ENCODE data around the gene IL16.
"Not testable (repeated sequence)": the region's sequence is repeated elsewhere in the genome, so short reads cannot be mapped to it uniquely, and the experiment has no call there.

Gene IL16
- total RNA-seq, result 93.0 to 429 reads per million in 2 experiments

DNA sequence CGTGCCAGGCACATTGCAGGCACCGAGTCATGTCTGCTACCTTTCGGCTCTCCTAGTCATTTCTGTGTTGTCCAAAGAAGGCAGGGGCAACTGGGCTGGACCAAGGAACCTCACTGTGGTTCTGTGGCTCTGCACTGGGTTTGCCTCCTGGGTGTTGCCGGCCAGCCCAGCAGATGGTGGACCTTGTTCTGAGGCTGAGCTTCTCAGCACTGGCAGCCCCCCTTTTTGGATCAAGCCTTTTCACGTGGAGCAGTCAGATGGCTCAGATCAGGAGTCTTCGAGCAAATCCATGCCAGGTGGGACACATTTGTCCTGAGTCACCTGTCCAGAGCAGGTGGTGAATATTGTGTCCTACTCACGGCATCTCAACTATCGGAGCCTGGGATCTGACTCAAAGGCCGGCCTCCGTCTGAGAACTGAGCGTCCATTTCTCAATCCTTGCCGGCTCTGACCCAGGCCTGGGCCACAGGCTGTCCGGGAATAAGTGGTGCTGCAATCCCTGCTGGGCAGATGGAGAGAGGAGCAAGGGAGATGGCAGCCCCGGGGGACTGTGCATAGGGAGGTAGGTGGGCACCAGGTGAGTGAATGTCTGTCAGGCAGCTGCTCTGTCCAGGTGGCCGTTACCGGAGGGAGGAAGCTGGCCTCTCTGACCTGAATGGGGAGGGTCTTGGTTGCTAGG, at the start of gene IL16:
TSS of gene IL16 (plus strand) at position 304 of the 679 bp plus-strand sequence. CDS start 28,521 bp downstream, outside the sequence.
- DNase-seq (ENCODE audit: low read depth), result no peak

DNA sequence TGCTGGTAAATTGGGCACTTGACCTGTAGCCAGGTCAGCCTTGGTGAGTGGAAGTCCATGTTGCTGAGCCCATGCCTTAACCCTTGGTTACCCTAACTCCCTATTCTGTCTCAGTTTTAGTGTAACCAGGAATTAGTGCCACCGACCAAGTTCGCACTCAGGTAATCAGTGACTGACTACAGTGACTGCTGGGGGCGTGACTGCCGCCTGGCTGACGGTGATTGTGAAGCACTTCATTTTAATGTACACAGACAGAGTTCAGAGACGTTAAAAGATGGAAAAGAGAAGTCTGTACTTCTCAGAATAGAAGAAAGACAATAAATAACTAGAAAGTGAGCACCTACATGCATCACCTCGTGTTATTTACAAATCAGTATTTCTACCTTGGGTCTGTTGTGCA, 45.3 kb upstream of the IL16 start:
- no peak for DNase-seq (ENCODE audit: low read depth)

DNA sequence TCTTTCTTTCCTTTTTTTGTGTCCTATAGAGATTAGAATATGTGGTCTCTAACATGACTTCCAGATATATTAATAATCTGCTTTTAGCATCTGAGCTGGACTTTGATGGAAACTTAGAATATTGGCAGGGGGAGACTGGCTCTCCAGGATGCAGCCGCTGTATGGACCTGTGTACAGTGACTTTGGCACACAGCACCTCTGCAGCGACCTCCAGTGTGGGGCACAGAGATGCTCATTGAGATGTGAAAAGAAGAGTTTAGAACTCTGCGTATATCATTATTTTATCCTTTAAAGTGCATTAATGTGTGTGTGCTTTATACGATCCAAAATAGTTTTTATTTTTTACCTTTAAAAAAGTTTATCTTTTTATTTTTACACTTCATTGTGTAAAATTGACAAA, 44.3 kb upstream of the IL16 start:
- DNase-seq (ENCODE audit: low read depth), result no peak

DNA sequence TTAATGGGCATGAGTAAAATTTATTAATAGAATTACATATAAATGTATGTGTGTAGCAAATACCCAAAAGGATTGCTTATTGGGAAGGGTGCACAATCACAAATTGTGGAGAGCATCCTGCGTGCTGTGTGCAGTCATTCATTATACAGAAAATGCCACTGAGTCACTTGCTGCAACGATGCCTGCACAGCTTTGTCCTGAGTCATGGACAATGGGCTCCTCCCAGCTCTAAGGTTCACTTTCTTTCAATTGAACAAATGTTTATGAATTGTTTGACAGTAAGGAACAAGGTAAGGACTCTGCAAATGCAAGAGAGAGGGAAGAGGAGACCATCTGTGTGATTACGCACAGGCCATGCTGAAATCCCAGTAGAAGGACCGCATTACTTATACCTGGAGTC, 43.9 kb upstream of the IL16 start:
- no peak for DNase-seq (ENCODE audit: low read depth)

DNA sequence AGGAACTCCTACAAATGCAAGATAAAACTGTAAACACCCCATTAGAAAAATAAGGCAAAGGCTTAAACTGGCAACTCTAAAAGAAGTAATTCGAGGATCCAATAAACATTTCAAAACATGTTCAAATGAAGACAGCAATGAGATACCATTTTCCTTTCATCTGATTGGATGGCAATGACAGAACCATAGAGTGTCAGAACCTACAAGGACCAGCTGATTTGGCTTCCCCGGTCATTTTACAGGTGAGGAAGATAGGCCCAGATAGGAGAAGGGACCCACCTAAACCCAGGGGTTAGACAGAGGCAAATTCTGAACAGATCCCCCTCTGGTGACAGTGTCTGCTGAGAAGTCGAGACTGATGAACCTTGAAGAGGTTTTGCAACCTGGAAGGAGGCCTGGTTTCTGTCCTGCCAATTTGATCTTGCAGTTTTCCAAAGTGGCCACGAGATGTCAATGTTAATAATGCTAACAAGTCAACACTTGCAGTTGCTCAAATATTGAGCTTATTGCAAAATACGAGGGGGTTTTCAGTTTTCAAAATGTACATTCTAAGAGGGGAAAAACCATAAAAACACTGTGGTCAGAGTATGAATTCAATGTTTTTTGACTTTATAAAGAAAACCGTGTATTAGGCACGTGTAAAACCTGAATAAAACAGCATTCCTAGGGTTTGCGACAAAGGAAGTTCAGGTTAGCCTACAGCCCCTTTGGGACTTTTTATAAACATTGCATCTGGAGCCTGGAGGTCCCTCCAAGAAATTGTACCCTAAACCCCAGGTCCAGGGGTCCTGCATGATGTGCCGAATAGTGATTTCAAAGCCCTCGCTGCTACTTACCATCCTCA, 41.1 kb upstream of the IL16 start:
- no peak for DNase-seq (ENCODE audit: low read depth)

DNA sequence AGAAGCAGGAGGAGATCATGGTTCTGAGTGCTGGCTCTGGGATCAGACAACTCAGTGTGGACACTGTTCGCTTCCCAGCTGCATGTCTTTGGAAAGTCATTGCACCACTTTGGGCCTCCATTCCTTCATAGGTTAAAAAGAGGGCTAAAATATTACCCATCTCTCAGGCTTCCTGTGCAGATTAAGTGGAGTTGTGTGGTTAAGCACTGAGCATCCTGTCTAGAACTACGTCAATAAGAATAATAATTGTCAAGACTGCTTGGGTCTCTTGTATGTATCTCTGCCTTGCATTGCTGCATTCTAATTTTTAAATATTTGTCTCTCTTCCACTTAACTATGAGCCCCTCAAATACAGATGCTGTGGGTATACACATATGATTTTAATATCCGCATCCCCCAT, 40.4 kb upstream of the IL16 start:
- no peak for DNase-seq (ENCODE audit: low read depth)

DNA sequence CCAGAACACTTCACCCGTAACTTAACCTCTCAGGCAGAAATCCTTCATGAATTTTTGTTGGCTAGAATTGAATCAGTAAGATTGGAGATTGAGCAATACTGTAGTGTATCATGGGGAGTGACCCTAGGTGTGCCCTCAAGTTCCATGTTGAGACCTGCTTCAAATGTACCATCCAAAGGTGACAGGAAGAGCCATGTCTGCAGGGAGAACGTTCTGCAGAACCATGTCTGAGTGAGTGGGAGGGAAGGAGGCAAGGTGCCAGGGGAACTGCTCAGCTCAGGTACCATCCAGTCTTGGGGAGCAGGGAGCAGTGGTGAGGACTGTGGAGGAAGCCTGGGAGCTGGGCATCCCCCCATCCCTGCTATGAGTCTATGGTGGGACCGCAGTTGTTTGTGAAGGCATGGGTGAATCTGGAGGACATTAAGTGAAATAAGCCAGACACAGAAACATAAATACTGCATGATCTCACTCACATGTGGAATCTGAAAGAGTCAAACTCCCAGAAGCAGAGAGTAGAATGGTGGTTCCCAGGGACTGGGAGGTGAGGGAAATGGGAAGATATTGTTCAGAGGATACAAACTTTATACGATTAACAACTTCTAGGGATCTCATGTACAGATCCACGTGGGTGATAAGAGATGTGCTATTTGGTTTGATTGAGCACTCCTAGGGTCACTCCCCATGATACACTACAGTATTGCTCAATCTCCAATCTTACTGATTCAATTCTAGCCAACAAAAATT, 39.3 kb upstream of the IL16 start:
- no peak for DNase-seq (ENCODE audit: low read depth)

DNA sequence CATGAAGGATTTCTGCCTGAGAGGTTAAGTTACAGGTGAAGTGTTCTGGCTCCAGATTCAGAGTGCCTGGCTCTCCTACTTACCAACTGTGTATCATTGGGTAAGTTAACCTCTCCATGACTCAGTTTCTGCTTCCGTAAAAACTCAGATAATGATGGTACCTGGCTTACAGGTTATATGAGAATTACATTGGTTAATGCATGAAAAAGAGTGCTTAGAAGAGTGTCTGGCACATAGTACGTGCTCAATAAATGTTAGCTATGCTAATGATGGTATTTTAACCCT, 38.8 kb upstream of the IL16 start:
- DNase-seq (ENCODE audit: low read depth), result no peak

DNA sequence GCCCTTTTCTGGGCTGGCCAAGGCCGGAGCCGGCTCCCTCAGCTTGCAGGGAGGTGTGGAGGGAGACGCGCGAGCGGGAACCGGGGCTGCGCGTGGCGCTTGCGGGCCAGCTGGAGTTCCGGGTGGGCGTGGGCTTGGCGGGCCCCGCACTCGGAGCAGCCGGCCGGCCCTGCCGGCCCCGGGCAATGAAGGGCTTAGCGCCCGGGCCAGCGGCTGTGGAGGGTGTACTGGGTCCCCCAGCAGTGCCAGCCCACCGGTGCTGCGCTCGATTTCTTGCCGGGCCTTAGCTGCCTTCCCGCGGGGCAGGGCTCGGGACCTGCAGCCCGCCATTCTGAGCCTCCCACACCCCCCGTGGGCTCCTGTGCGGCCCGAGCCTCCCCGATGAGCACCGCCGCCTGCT, 38.1 kb upstream of the IL16 start:
- DNase-seq (ENCODE audit: low read depth), result not testable (repeated sequence)

DNA sequence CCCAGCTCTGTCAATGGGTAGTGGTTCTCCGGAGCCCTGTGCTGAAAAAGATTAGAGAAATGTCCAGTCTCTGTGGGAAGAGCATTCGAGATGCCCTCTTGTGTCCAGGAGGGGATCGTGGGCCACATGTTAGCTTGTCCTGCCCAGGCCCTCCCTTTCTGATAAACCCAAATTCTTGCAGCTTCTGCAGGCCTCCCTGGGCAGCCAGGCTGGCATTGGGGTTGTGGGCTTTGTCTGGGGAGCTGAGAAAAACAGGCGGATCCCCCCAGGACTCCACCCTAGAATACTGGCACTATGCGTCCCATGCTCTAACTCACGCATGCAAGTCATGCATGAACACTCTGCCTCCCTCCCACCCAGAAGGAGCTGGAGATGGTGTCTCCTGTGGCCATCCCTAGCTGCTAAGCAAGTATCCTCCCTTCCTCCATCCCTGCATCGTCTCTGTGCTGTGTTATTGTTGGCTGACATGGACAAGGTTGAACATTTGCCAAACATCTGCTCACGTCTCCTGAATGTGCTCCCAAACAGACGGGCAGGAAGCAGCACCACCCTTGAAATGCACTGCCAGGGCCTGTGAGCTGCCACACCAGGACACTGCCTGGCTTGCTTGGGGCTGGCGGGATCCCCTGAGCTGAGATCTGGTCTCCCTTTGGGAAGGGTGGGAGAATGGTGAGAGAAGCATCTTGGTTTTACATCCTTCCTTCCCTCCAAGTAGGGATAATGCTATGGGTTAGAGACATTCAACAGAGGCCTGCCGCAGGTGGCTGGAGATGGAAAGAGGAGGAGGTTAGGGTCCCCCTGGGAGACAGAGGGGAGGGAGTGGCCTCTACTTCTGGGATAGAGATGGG, 36.1 kb upstream of the IL16 start:
- no peak for DNase-seq (ENCODE audit: low read depth)

DNA sequence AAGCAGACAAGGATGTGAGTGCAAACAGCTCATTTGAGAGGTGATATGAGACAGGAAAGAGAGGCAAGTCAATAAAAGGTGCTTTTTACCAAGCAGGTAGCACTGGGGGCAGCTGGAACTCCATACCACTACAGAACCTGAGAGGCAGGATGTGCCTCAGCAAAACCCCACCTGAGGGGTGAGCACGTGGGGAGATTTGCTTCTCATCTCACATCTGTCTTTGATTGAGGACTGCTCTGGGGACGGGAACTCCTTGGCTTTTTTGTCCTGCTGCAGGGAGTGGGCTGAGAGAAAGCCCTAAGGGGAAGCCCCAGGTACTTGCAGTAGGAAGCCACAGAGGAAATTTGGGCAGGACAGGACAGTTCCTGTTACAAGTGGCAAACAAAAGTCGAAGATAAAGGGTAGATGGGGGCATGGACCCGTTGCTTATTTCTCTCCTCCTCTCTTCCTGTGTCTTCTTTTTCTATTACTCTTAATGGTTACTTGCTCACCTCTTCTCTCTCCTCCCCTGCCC, 35.5 kb upstream of the IL16 start:
- no peak for DNase-seq (ENCODE audit: low read depth)

DNA sequence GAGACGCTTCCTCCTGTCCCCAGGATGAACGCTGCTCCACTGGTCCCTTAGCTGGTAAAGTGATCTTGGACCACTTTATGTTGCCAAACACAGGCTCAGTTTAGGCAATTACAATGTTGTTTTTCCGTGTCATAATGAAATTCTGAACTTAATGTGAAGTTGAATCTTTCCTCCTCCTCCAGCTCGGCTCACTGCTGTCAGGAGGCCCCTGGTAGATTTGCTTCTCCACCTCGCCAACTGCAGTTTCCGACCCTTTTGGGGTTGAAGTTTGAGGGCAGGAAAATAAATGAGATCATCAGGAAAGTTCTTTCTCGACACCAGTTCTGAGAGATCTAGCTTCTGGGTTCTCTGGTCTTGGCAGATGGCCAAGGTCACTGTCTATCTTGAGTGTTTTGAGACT, 34.8 kb upstream of the IL16 start:
- DNase-seq (ENCODE audit: low read depth), result no peak

DNA sequence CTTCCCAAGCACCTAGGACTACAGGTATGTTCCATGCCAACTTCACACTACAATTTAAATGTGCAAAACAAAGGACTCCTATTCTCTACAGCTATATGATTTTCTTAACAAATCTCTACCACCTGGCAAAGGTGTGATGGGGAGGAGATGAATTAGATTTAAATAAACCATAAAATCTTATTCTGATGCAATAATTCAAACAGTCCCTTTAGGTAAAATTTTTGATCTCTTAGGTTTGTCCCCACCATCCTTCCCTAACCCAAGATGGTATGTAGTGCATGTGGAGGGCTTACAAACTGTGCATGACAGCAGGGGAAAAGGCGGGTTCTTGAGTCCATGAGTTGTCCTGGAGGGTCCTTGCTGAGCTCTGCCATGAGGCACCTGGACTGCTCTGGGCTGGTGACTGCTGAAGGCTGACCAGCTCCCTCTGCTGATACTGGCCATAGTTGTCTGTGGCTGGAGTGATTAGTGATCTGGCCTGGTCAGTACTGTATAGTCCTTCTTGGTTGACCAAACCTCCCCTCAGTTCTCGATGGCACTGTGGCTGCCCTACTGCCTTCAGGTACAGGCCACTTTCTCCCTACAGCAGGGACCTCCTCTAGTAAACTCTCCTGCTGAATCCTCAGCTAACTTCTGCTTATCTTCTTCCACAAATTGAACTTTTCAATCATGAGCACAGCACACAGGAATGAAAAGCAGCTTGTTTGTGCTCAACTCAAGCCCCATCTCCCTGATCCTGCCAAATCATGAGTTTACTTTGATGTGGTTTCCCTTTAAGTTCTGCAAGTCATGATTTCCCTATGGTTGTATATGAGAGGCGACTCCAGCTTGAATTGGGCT, 32.5 kb upstream of the IL16 start:
- DNase-seq (ENCODE audit: low read depth), result no peak

DNA sequence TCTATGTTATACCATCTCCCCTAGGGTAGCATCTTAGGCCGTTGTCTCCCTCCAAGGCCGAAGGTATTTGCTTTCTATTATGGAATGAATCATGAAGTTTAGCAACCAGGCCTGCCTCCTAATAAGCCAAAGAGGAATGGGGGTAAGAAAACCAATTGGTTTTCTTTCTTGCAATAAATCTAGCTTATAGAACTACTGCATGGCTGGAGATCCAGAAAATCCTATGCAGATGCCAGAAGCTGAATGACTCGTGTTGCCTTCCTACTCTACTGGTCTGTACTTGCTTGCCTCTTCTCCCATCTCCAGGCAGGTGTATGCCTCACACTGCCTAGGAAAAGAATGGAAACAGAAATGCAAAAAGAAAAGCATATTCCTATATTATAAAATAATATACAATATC, 31.1 kb upstream of the IL16 start:
- DNase-seq (ENCODE audit: low read depth), result no peak

DNA sequence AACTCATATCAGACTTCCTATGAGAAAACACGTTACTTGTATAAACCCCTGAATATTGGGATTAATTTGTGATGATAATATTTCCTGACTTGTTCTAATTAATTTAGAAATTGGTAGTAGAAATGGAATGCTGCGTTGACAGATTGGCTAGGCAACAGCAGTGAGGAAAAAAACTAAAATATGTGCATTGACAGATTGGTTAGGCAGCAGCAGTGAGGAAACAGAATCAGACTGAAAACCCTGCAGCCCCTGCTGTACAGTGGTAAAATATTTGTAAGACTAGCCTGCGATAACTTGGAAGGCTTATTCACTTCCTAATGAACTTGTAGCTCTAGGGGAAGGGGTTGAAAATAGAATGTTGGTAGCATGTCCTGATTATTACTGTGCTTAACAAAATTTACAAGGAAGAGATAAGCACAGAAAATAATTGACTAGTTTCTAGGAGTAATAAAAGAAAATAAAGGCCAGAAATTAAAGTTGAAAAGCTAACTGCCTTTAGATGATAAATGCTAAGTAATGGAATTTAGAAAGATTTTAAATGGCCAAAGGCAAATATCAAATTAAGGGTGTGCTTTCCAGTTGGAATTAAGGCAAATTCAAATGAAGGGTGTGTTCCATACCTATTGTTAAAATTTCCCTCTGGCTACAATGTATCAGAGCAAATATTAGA, 29.9 kb upstream of the IL16 start:
- DNase-seq (ENCODE audit: low read depth), result no peak

DNA sequence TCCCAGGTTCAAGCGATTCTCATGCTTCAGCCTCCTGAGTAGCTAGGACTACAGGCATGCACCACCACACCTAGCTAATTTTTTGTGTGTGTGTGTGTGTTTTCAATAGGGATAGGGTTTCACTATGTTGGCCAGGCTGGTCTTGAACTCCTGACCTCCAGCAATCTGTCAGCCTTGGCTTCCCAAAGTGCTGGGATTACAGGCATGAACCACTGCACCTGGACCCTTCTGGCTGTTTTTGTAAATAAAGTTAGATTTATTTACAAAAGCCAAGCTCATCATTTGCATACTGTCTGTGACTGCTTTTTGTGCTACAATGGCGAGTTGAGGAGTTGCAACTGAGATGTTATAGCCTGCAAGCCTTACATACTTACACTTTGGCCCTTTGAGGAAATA, 28.6 kb upstream of the IL16 start:
- DNase-seq (ENCODE audit: low read depth), result no peak

DNA sequence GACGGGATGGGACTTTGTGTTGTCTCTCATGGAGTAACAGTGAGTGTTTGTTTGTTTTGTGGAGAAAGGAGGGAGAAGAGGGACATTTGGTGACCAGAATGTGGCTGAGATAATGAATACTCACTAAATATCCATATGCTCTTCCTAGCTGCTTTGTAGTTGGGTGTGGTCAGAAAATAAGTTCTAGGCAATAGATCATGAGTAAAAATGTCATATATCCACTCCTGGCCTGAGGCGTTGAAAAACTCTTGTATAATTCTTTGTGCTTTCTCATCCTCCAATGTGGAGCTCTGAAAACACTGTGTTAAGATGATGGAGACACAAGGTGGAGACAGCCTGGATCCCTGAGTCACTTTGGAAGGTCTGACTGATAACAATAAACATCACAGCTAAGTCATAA, 28.0 kb upstream of the IL16 start:
- no peak for DNase-seq (ENCODE audit: low read depth)

DNA sequence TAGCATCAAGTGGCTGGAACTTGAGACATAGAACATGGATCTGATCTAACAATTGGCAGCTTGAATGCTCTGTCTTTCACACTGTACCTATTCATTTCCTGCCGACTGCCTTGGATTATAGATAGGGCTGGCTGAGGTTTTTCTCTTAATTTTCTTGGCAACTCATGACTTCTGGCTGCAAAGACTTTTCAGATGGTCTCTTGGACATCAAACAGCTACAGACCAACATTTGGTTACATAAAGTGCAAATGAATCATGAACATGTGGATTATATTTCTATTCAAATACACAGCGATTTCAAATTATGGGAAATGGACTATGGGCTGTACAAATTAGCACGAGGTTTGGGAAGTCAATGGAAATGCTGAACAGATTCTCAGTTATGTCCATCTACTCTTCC, 26.2 kb upstream of the IL16 start:
- no peak for DNase-seq (ENCODE audit: low read depth)

DNA sequence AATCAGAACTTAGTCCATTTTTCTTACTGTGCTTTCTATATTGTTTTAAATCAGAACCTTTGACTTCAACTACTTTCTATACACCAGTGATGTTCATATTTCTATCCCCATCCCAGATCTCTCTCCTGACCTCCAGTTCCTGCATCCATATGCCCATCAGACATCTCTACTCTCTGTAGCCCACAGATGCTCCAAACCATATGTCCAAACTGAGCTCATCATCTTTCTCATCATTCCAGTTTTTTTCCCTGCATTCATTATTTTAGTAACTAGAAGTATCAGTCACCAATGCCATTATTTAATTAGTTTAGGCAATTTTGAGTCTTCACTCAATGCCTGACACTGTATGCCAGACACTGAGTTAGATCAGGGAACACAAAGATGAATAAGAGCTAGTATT, 25.4 kb upstream of the IL16 start:
- DNase-seq (ENCODE audit: low read depth), result no peak

DNA sequence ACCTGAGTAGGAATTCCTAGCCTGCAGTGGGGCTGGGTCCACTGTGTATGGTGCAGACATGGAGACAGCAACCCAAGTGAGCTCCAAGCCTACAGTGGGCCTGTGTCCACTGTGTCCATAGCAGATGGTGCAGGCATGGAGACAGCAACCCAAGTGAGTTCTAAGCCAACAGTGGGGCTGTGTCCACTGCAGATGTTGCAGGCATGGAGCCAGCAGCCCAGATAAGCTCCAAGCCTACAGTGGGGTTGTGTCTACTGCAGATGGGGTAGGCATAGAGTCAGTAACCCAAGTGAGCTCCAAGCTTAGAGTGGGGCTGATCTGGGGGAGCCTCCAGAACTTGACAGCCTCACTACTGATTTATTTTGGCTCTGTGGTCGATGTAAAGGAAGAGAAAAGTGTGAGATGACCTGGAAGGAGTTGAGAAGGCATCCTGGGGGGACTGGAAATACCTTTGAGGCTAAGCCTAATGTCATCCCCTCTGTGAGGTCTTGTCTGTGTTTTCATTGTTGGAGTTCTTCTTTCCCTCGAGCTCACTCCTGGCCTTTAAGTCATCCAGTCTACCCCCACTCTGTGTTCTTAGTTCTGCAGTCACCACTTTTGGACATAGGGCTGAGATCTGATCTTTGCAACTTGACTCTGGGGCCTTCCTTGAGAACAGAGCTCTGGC, 22.4 kb upstream of the IL16 start:
- DNase-seq (ENCODE audit: low read depth), result no peak
